WTC11 (cell line): ENCODE measurements around the gene PF4V1. TPM values are rescaled to one million over a fixed set of nuclear protein-coding genes. Genes with fewer than 3 reads are reported as not detected.

ENCODE experiments used
- ATAC-seq: fragments of 200-7000 bp; cut with Tn5 transposase; 2 replicates; pipeline ENCODE4 v1.10.0; 2021; ENCODE audit warnings: mild to moderate bottlenecking, moderate library complexity
- CTCF ChIA-PET: fragments of 300-600 bp; sonication (Branson Sonifier 250); formaldehyde crosslinking; loops from one replicate; lab custom pipeline; 2021; ENCODE audit warnings: antibody characterized with exemption; lab: Charles Lee
- POLR2A ChIA-PET: fragments of 350-600 bp; sonication (Branson Sonifier 250); formaldehyde crosslinking; loops from one replicate; lab custom pipeline; 2021; ENCODE audit warnings: antibody characterized with exemption; lab: Charles Lee
- DNase-seq: peaks from one replicate; pipeline ENCODE4 v3.0.0; 2021; ENCODE audit warnings: low spot score
- H3K27ac Mint-ChIP-seq: 2 replicates; pipeline ENCODE4 v1.8.0; 2021; ENCODE audit warnings: mixed read lengths
- H3K27me3 Mint-ChIP-seq: 2 replicates; pipeline ENCODE4 v1.8.0; 2021; ENCODE audit warnings: low read depth, mild to moderate bottlenecking, moderate library complexity, mixed read lengths
- H3K36me3 Mint-ChIP-seq: 2 replicates; pipeline ENCODE4 v1.8.0; 2021; ENCODE audit warnings: mixed read lengths
- H3K4me1 Mint-ChIP-seq: 2 replicates; pipeline ENCODE4 v1.8.0; 2022; ENCODE audit warnings: mixed read lengths
- H3K4me3 Mint-ChIP-seq: 2 replicates; pipeline ENCODE4 v1.8.0; 2021; ENCODE audit warnings: mild to moderate bottlenecking, moderate library complexity, mixed read lengths
- H3K9me3 Mint-ChIP-seq: 2 replicates; pipeline ENCODE4 v1.8.0; 2021; ENCODE audit warnings: mixed read lengths
- AR ChIP-seq: fragments of 250-450 bp; sonication (Bioruptor Pico); IDR thresholded peaks from 2 replicates; pipeline ENCODE4 v1.9.0; 2021; ENCODE audit warnings: mild to moderate bottlenecking
- E2F4 ChIP-seq: sonication (generic); formaldehyde crosslinking; IDR thresholded peaks from 2 replicates; pipeline ENCODE4 v1.8.1; 2022; ENCODE audit warnings: low read depth, mild to moderate bottlenecking, moderate library complexity, missing genetic modification reagents, borderline replicate concordance
- GRHL2 ChIP-seq: fragments of 250-450 bp; sonication (Bioruptor Pico); IDR thresholded peaks from 2 replicates; pipeline ENCODE4 v1.8.0; 2022; ENCODE audit warnings: mild to moderate bottlenecking, moderate library complexity; ENCODE audit not compliant: insufficient replicate concordance, severe bottlenecking
- NFE2L1 ChIP-seq: sonication (generic); formaldehyde crosslinking; IDR thresholded peaks from 2 replicates; pipeline ENCODE4 v1.8.1; 2023; ENCODE audit warnings: missing genetic modification reagents
- NR2C2 ChIP-seq: sonication (generic); formaldehyde crosslinking; IDR thresholded peaks from 2 replicates; pipeline ENCODE4 v1.8.0; 2022; ENCODE audit warnings: mild to moderate bottlenecking, missing genetic modification reagents
- NR3C1 ChIP-seq: sonication (generic); formaldehyde crosslinking; conservative IDR thresholded peaks from 2 replicates; pipeline ENCODE4 v1.8.1; 2023; ENCODE audit warnings: low read depth, mild to moderate bottlenecking, missing genetic modification reagents
- PREB ChIP-seq: sonication (generic); formaldehyde crosslinking; IDR thresholded peaks from 2 replicates; pipeline ENCODE4 v1.8.1; 2022; ENCODE audit warnings: mild to moderate bottlenecking, missing genetic modification reagents, moderate library complexity, borderline replicate concordance
- SP1 ChIP-seq: sonication (generic); formaldehyde crosslinking; conservative IDR thresholded peaks from 2 replicates; pipeline ENCODE4 v1.8.1; 2022; ENCODE audit warnings: missing genetic modification reagents
- TP53 ChIP-seq: sonication (generic); formaldehyde crosslinking; IDR thresholded peaks from 2 replicates; pipeline ENCODE4 v1.8.1; 2023; ENCODE audit warnings: mild to moderate bottlenecking, missing genetic modification reagents
- ZNF281 ChIP-seq: sonication (generic); formaldehyde crosslinking; IDR thresholded peaks from 2 replicates; pipeline ENCODE4 v1.8.0; 2023; ENCODE audit warnings: mild to moderate bottlenecking, missing genetic modification reagents
- ZNF425 ChIP-seq: fragments of 250-450 bp; sonication (Bioruptor Pico); conservative IDR thresholded peaks from 2 replicates; pipeline ENCODE4 v1.9.0; 2021; ENCODE audit warnings: mild to moderate bottlenecking
- total RNA-seq: library from RNA; stranded (reverse); gene quantifications from 3 replicates; pipeline ENCODE4 v1.2.3, GENCODE V29; 2021

The PF4V1 gene
- total RNA-seq, 1 experiment from 2014 or later = not detected

- TF ChIP-seq ZNF281 (CRISPR knock-in tag) (no peak), AR (CRISPR knock-in tag) (no peak), SP1 (CRISPR knock-in tag) (no peak), PREB (no peak), ZNF425 (CRISPR knock-in tag) (no peak), GRHL2 (CRISPR knock-in tag) (no peak), NR3C1 (CRISPR knock-in tag) (no peak), NFE2L1 (CRISPR knock-in tag) (no peak), E2F4 (CRISPR knock-in tag) (no peak)
Observed at GRCh38 chr4:73864365-73864764, 11.3 kb downstream of the PF4V1 start (continued).

GRCh38 chr4:73864961-73865360 is 11.9 kb downstream of the PF4V1 start:
- ATAC-seq (no peak), DNase-seq (no peak)
- no peak overlapping the region for H3K27ac Mint-ChIP-seq
- H3K4me3 Mint-ChIP-seq = no peak overlapping the region
- H3K36me3 Mint-ChIP-seq = no peaks in the 10 kb centered on the region
- TF ChIP-seq NR2C2 (CRISPR knock-in tag) = no peak
- POLR2A ChIA-PET = no interaction called here
- H3K4me1 Mint-ChIP-seq = peaks cover 19% of the 10 kb centered on the region
- peaks cover 22% of the 10 kb centered on the region for H3K27me3 Mint-ChIP-seq
- no peaks in the 10 kb centered on the region for H3K9me3 Mint-ChIP-seq
- CTCF ChIA-PET = interaction anchor here (0.5 to 2.6 kb wide), 37 partner anchors 11 to 595 kb away, joined by 3 to 39 read pairs (median 4); partner anchors contain the start of genes CXCL2, CXCL3, CXCL5 and CXCL6

- POLR2A ChIA-PET = no interaction called here
- no peak for DNase-seq
- CTCF ChIA-PET = interaction anchor here (0.6 to 2.0 kb wide), 6 partner anchors 12 to 525 kb away, joined by 3 to 39 read pairs (median 7); partner anchors contain the start of genes CXCL5 and PF4V1
- ATAC-seq = no peak
- peaks cover 20% of the 10 kb centered on the region for H3K4me1 Mint-ChIP-seq
- H3K36me3 Mint-ChIP-seq = no peaks in the 10 kb centered on the region
- peaks cover 27% of the 10 kb centered on the region for H3K27me3 Mint-ChIP-seq
- H3K27ac Mint-ChIP-seq = no peak overlapping the region
- no peak overlapping the region for H3K4me3 Mint-ChIP-seq
- H3K9me3 Mint-ChIP-seq = no peaks in the 10 kb centered on the region
- no peak for TF ChIP-seq NR2C2 (CRISPR knock-in tag)
- no peak for TF ChIP-seq TP53 (CRISPR knock-in tag)
Observed at GRCh38 chr4:73865431-73866096, 12.5 kb downstream of the PF4V1 start.
